Endothelial cell of umbilical vein (primary cell): Measurements from ENCODE around the gene U2AF1. TPM values are rescaled to one million over a fixed set of nuclear protein-coding genes. Genes with fewer than 3 reads are reported as not detected.
"Not testable (repeated sequence)": the region's sequence is repeated elsewhere in the genome, so short reads cannot be mapped to it uniquely, and the experiment has no call there.

Source experiments
- BruUV-seq: library from RNA; stranded (reverse); fragments of 400-500 nt; replicated peaks from 2 replicates; lab custom pipeline; 2021; lab: Mats Ljungman, UMichigan
- CTCF ChIA-PET: fragments of 300-600, 350-600 bp; sonication (Branson Sonifier 250); formaldehyde crosslinking; loops from one replicate; lab custom pipeline; 2021; ENCODE audit warnings: antibody characterized with exemption, inconsistent platforms; lab: Charles Lee
- POLR2A ChIA-PET: fragments of 300-600, 350-600 bp; sonication (Branson Sonifier 250); formaldehyde crosslinking; loops from one replicate; lab custom pipeline; 2021; ENCODE audit warnings: antibody characterized with exemption, inconsistent platforms; lab: Charles Lee
- DNase-seq: peaks from one replicate; pipeline ENCODE4 v3.0.0-alpha.2; 2011; ENCODE audit warnings: low read depth, low spot score
- FAIRE-seq: peaks from 2 replicates; lab custom pipeline; 2011; peaks lifted over from hg19 to GRCh38; lab: Jason Lieb, UNC
- H2AFZ ChIP-seq: 2 replicates; pipeline ENCODE4 v1.6.0; 2012; ENCODE audit warnings: low read depth, low read length, control low read depth, inconsistent platforms
- H3K27ac ChIP-seq: 2 replicates; pipeline ENCODE4 v1.5.1; 2011; ENCODE audit warnings: low read depth, mild to moderate bottlenecking, control low read depth, low read length, moderate library complexity; ENCODE audit not compliant: insufficient read depth
- H3K27me3 ChIP-seq, 2 experiments: 2 replicates each; pipeline versions ENCODE4 v1.6.0 to v1.6.1; 2011; ENCODE audit warnings: low read length in 2 of 2, mixed read lengths in 1 of 2; ENCODE audit not compliant: control insufficient read depth in 2 of 2, insufficient read depth in 2 of 2
- H3K36me3 ChIP-seq, 2 experiments: 2 replicates in 1 of 2; 3 replicates in 1 of 2; pipeline ENCODE4 v1.5.1; 2011; ENCODE audit warnings: low read length in 2 of 2, mild to moderate bottlenecking in 1 of 2, moderate library complexity in 1 of 2; ENCODE audit not compliant: control insufficient read depth in 2 of 2, insufficient read depth in 2 of 2; ENCODE audit errors: extremely low read depth in 1 of 2
- H3K4me1 ChIP-seq: 3 replicates; pipeline ENCODE4 v1.5.1; 2011; ENCODE audit warnings: mild to moderate bottlenecking, low read length; ENCODE audit not compliant: control insufficient read depth, insufficient read depth; ENCODE audit errors: extremely low read depth
- H3K4me2 ChIP-seq: 2 replicates; pipeline ENCODE4 v1.6.1; 2011; ENCODE audit warnings: low read length, control low read depth, mixed read lengths; ENCODE audit not compliant: insufficient read depth
- H3K4me3 ChIP-seq, 3 experiments: fragments of 200-600 bp in 1 of 3; sonication (generic), shearing (Covaris generic) in 1 of 3; replicated peaks in 1 of 3; 2 replicates each; pipeline ENCODE4 v1.5.1; 2011 to 2016; ENCODE audit warnings: control low read depth in 3 of 3, low read length in 3 of 3, mild to moderate bottlenecking in 2 of 3, inconsistent platforms in 1 of 3, low read depth in 1 of 3, moderate library complexity in 1 of 3; ENCODE audit not compliant: insufficient read depth in 1 of 3
- H3K79me2 ChIP-seq: 2 replicates; pipeline ENCODE4 v1.6.0; 2012; ENCODE audit warnings: low read length, inconsistent platforms; ENCODE audit not compliant: control insufficient read depth, insufficient read depth
- H3K9ac ChIP-seq: replicated peaks from 2 replicates; pipeline ENCODE3; 2011; ENCODE audit warnings: low read length, control low read depth; ENCODE audit not compliant: insufficient read depth; ENCODE audit errors: extremely low read depth
- H3K9me1 ChIP-seq: replicated peaks from 3 replicates; pipeline ENCODE4 v1.6.0; 2011; ENCODE audit warnings: mild to moderate bottlenecking, low read length; ENCODE audit not compliant: control insufficient read depth, insufficient read depth; ENCODE audit errors: extremely low read depth
- H3K9me3 ChIP-seq: replicated peaks from 2 replicates; pipeline ENCODE4 v1.5.1; 2012; ENCODE audit warnings: low read length, inconsistent platforms; ENCODE audit not compliant: control insufficient read depth, insufficient read depth
- H4K20me1 ChIP-seq: replicated peaks from 2 replicates; pipeline ENCODE3; 2011; ENCODE audit warnings: mild to moderate bottlenecking, low read length; ENCODE audit not compliant: control insufficient read depth, insufficient read depth; ENCODE audit errors: extremely low read depth
- dilution Hi-C: fragments of 300-500 bp; cut with MboI; formaldehyde crosslinking; loops from one replicate; pipeline ENCODE4 v1.15.0; 2019; ENCODE audit warnings: low sequenced_read_pairs; ENCODE audit not compliant: extremely low pct_ligation_motif_present
- intact Hi-C: fragments of 100-400 bp; cut with micrococcal nuclease; formaldehyde crosslinking; loops from one replicate; pipeline ENCODE4 v1.10.0; 2022
- polyA plus RNA-seq, 4 experiments: library from polyadenylated mRNA; depleted of rRNA in 3 of 4; stranded (reverse) in 3 of 4; unstranded in 1 of 4; fragments of >200 nt; gene quantifications; 2 replicates each; pipeline versions ENCODE4 v1.2.1 to v1.2.3, GENCODE V29; 2011 to 2012; ENCODE audit warnings: missing spikeins in 1 of 4
- total RNA-seq: library from RNA; stranded (reverse); gene quantifications from 2 replicates; pipeline ENCODE4 v1.2.3, GENCODE V29; 2021

Gene U2AF1
- total and polyA plus RNA-seq, 2 donors (not counting 3 experiments of a cell fraction or from before 2014, with no cell fraction given), result 49.5 to 89.8 TPM

GRCh38 chr21:43134520-43134919 lies 27.1 kb upstream of the U2AF1 start:
- FAIRE-seq, dilution Hi-C loops: not testable (repeated sequence)

GRCh38 chr21:43130094-43130493 lies 22.7 kb upstream of the U2AF1 start:
- H3K9me3 ChIP-seq, H3K36me3 ChIP-seq, H3K4me3 ChIP-seq, CTCF ChIA-PET, DNase-seq, BruUV-seq, H2AFZ ChIP-seq, H3K79me2 ChIP-seq, H3K27me3 ChIP-seq, POLR2A ChIA-PET, FAIRE-seq, H4K20me1 ChIP-seq, H3K4me2 ChIP-seq, intact Hi-C loops, dilution Hi-C loops, H3K9me1 ChIP-seq, H3K4me1 ChIP-seq, H3K9ac ChIP-seq, H3K27ac ChIP-seq: not testable (repeated sequence)

More at GRCh38 chr21:43134520-43134919, 27.1 kb upstream of the U2AF1 start:
- BruUV-seq, H3K9ac ChIP-seq, POLR2A ChIA-PET, H3K27me3 ChIP-seq, H3K9me3 ChIP-seq, H3K9me1 ChIP-seq, H3K36me3 ChIP-seq, CTCF ChIA-PET, H4K20me1 ChIP-seq, H2AFZ ChIP-seq, H3K79me2 ChIP-seq, H3K4me3 ChIP-seq, DNase-seq, H3K4me2 ChIP-seq, H3K4me1 ChIP-seq, H3K27ac ChIP-seq, intact Hi-C loops: not testable (repeated sequence)

- H3K79me2 ChIP-seq, DNase-seq, H3K27me3 ChIP-seq, H3K9me1 ChIP-seq, H3K4me1 ChIP-seq, H3K9ac ChIP-seq, H3K4me2 ChIP-seq, dilution Hi-C loops, H3K36me3 ChIP-seq, H4K20me1 ChIP-seq, BruUV-seq, CTCF ChIA-PET, POLR2A ChIA-PET, H3K27ac ChIP-seq, intact Hi-C loops, H3K4me3 ChIP-seq, H2AFZ ChIP-seq, FAIRE-seq, H3K9me3 ChIP-seq: not testable (repeated sequence)
These were observed 8.6 kb upstream of the U2AF1 start for GRCh38 chr21:43115956-43116355.

GRCh38 chr21:43114483-43114882 lies 7.1 kb upstream of the U2AF1 start:
- H3K9ac ChIP-seq, H3K79me2 ChIP-seq, POLR2A ChIA-PET, H3K4me3 ChIP-seq, H3K9me1 ChIP-seq, dilution Hi-C loops, H4K20me1 ChIP-seq, BruUV-seq, H2AFZ ChIP-seq, H3K27ac ChIP-seq, intact Hi-C loops, H3K9me3 ChIP-seq, H3K4me2 ChIP-seq, FAIRE-seq, H3K27me3 ChIP-seq, DNase-seq, H3K36me3 ChIP-seq, H3K4me1 ChIP-seq, CTCF ChIA-PET: not testable (repeated sequence)
